Stimulated activated CD4-positive, alpha-beta T cell treated with anti-CD3 and anti-CD28 coated beads, Interleukin-1b, Interleukin-23, amount 100 ng/mL, for 24 hours (primary cell): ENCODE measurements around the gene ZMYND12.

ENCODE experiments used
- DNase-seq, 4 experiments: peaks; one replicate each; pipeline ENCODE4 v3.0.0-alpha.2; 2020; ENCODE audit warnings: low read depth in 4 of 4, low spot score in 1 of 4

Gene ZMYND12

GRCh38 chr1:42392967-42393848 is 62.6 kb downstream of the ZMYND12 start:
- no peak for DNase-seq

GRCh38 chr1:42392255-42392654 is 63.6 kb downstream of the ZMYND12 start:
- no peak for DNase-seq

GRCh38 chr1:42386051-42386450 is 69.8 kb downstream of the ZMYND12 start:
- DNase-seq: no peak

- no peak for DNase-seq
Observed at GRCh38 chr1:42385283-42385682, 70.5 kb downstream of the ZMYND12 start.

GRCh38 chr1:42381280-42381673 is 74.5 kb downstream of the ZMYND12 start:
- DNase-seq: no peak

- peak; percentile 18 to 45 (median 20) for DNase-seq
Observed at GRCh38 chr1:42380586-42381279, 75.1 kb downstream of the ZMYND12 start, which contains the start of gene RIMKLA. Gene RIMKLA, plus strand, starts transcription at chr1:42380792. Its CDS starts 143 bp downstream, at chr1:42380935.
